GM23338 (cell line): ENCODE results near the gene MYL6. TPM values are rescaled to one million over a fixed set of nuclear protein-coding genes. Genes with fewer than 3 reads are reported as not detected.

Experiments used
- ATAC-seq: fragments of 200-7000 bp; cut with Tn5 transposase; 3 replicates; pipeline ENCODE4 v1.9.1; 2020
- DNase-seq: peaks from one replicate; pipeline ENCODE4 v3.0.0-alpha.2; 2015; ENCODE audit warnings: low spot score
- H2AFZ ChIP-seq: fragments of 200-600 bp; sonication (generic); 2 replicates; pipeline ENCODE4 v1.8.0; 2016; ENCODE audit warnings: antibody characterized with exemption, mild to moderate bottlenecking, moderate library complexity
- H3F3A ChIP-seq: fragments of 200-600 bp; sonication (generic); replicated peaks from 2 replicates; pipeline ENCODE4 v1.8.0; 2017; ENCODE audit warnings: antibody characterized with exemption, mixed run types, low read depth
- H3K27ac ChIP-seq: fragments of 200-600 bp; sonication (generic); 2 replicates; pipeline ENCODE4 v1.6.1; 2016; ENCODE audit warnings: low read depth
- H3K27me3 ChIP-seq: fragments of 200-600 bp; sonication (generic); 2 replicates; pipeline ENCODE4 v1.8.0; 2016; ENCODE audit warnings: mild to moderate bottlenecking, mixed run types, moderate library complexity; ENCODE audit not compliant: insufficient read depth
- H3K36me3 ChIP-seq: fragments of 200-600 bp; sonication (generic); 2 replicates; pipeline ENCODE4 v1.8.0; 2016; ENCODE audit warnings: mild to moderate bottlenecking; ENCODE audit not compliant: insufficient read depth
- H3K4me1 ChIP-seq: fragments of 200-600 bp; sonication (generic); 2 replicates; pipeline ENCODE4 v1.8.0; 2016; ENCODE audit warnings: mild to moderate bottlenecking, moderate library complexity; ENCODE audit not compliant: insufficient read depth
- H3K4me2 ChIP-seq: fragments of 200-600 bp; sonication (generic); 2 replicates; pipeline ENCODE4 v1.7.1; 2017; ENCODE audit warnings: mixed run types
- H3K4me3 ChIP-seq: fragments of 200-600 bp; sonication (generic); 2 replicates; pipeline ENCODE4 v1.6.1; 2016; ENCODE audit warnings: mixed run types
- H3K79me2 ChIP-seq: fragments of 200-600 bp; sonication (generic); replicated peaks from 2 replicates; pipeline ENCODE4 v1.8.0; 2017; ENCODE audit warnings: mild to moderate bottlenecking; ENCODE audit not compliant: insufficient read depth
- H3K9me2 ChIP-seq: fragments of 200-600 bp; sonication (generic); 2 replicates; pipeline ENCODE4 v1.8.0; 2017; ENCODE audit not compliant: insufficient read depth
- H4K20me1 ChIP-seq: fragments of 200-600 bp; sonication (generic); replicated peaks from 2 replicates; pipeline ENCODE4 v1.8.0; 2017; ENCODE audit warnings: mild to moderate bottlenecking; ENCODE audit not compliant: insufficient read depth
- H3K27ac Mint-ChIP-seq: 2 replicates; pipeline ENCODE4 v1.8.0; 2020; ENCODE audit warnings: inconsistent platforms, mild to moderate bottlenecking, moderate library complexity, mixed read lengths
- H3K27me3 Mint-ChIP-seq: 3 replicates; pipeline ENCODE4 v1.8.0; 2022; ENCODE audit warnings: low read depth, mild to moderate bottlenecking, moderate library complexity, mixed read lengths, inconsistent platforms; ENCODE audit not compliant: insufficient read depth, poor library complexity
- H3K36me3 Mint-ChIP-seq: 3 replicates; pipeline ENCODE4 v1.8.0; 2021; ENCODE audit warnings: low read depth, mild to moderate bottlenecking, inconsistent platforms, moderate library complexity, mixed read lengths
- H3K4me1 Mint-ChIP-seq: 3 replicates; pipeline ENCODE4 v1.8.0; 2020; ENCODE audit warnings: mild to moderate bottlenecking, inconsistent platforms, mixed read lengths
- H3K4me3 Mint-ChIP-seq: 3 replicates; pipeline ENCODE4 v1.8.0; 2021; ENCODE audit warnings: moderate library complexity, mild to moderate bottlenecking, inconsistent platforms, mixed read lengths
- H3K9me3 Mint-ChIP-seq: 3 replicates; pipeline ENCODE4 v1.8.0; 2020; ENCODE audit warnings: moderate library complexity, mild to moderate bottlenecking, inconsistent platforms, mixed read lengths
- CREB1 ChIP-seq: fragments of 250-450 bp; sonication (Bioruptor Pico); IDR thresholded peaks from 2 replicates; pipeline ENCODE4 v1.5.0; 2020; ENCODE audit warnings: low read depth, mild to moderate bottlenecking, moderate library complexity
- EZH2phosphoT487 ChIP-seq: fragments of 200-600 bp; sonication (generic); IDR thresholded peaks from one replicate; pipeline ENCODE4 v1.8.1; 2018; ENCODE audit warnings: antibody characterized with exemption; ENCODE audit not compliant: unreplicated experiment
- POLR2AphosphoS5 ChIP-seq: IDR thresholded peaks from 2 replicates; pipeline ENCODE4 v1.6.1; 2016; ENCODE audit warnings: antibody characterized with exemption, low read depth
- STAT1 ChIP-seq: IDR thresholded peaks from one replicate; pipeline ENCODE4 v1.6.1; 2016; ENCODE audit warnings: antibody characterized with exemption; ENCODE audit not compliant: unreplicated experiment
- ZNF114 ChIP-seq: fragments of 250-450 bp; sonication (Bioruptor Pico); IDR thresholded peaks from 2 replicates; pipeline ENCODE4 v1.5.0; 2020; ENCODE audit warnings: mild to moderate bottlenecking, moderate library complexity
- ZNF331 ChIP-seq: fragments of 250-450 bp; sonication (Bioruptor Pico); IDR thresholded peaks from 2 replicates; pipeline ENCODE4 v1.5.0; 2020; ENCODE audit warnings: low read depth, mild to moderate bottlenecking, moderate library complexity
- long read RNA-seq: library from polyadenylated mRNA; unstranded; transcript quantifications from one replicate; pipeline ENCODE4 v2.0.0, GENCODE V29; 2020; ENCODE audit not compliant: unreplicated experiment
- polyA plus RNA-seq: library from polyadenylated mRNA; unstranded; fragments of >200 nt; fragmentation: Nextera tagmentation; extraction: Ambion mirVana; gene quantifications from 2 replicates; pipeline ENCODE4 v1.2.1, GENCODE V29; 2016
- total RNA-seq: library from RNA; depleted of rRNA; stranded (reverse); fragments of >200 nt; shearing (Covaris generic); gene quantifications from 2 replicates; pipeline ENCODE4 v1.2.3, GENCODE V29; 2014; rRNA removed
- TF ChIP-seq, protein P1 (sequence below): IDR thresholded peaks from one replicate; pipeline ENCODE4 v1.6.1; 2018; ENCODE audit warnings: antibody characterized with exemption; ENCODE audit not compliant: unreplicated experiment
- TF ChIP-seq, protein P2 (sequence below), 2 experiments: fragments of 200-600 bp in 1 of 2; sonication (generic) in 1 of 2; conservative IDR thresholded peaks; 2 replicates each; pipeline versions ENCODE4 v1.5.1 to v1.6.1; 2016 to 2017; ENCODE audit warnings: antibody characterized with exemption in 2 of 2, low read depth in 2 of 2, mild to moderate bottlenecking in 2 of 2, moderate library complexity in 1 of 2

The MYL6 gene
- total RNA-seq: 1,092 and 1,271 TPM in 2 replicates
- polyA plus RNA-seq: 1,545 and 1,548 TPM in 2 replicates
- long read RNA-seq, transcript MYL6-207 (6 exons, 655 nt): major isoform, 449 of 582 reads
- long read RNA-seq, transcript MYL6-211 (5 exons, 528 nt): minor isoform, 16 of 582 reads
- long read RNA-seq, transcript MYL6-218 (7 exons, 901 nt): minor isoform, 5 of 582 reads
- long read RNA-seq, transcript MYL6-219 (5 exons, 1,438 nt): minor isoform, 5 of 582 reads
- long read RNA-seq, partial matches to known transcripts: 85 of 582 reads
- long read RNA-seq, other reads (novel, unspliced or antisense): 20 of 582 reads

DNA sequence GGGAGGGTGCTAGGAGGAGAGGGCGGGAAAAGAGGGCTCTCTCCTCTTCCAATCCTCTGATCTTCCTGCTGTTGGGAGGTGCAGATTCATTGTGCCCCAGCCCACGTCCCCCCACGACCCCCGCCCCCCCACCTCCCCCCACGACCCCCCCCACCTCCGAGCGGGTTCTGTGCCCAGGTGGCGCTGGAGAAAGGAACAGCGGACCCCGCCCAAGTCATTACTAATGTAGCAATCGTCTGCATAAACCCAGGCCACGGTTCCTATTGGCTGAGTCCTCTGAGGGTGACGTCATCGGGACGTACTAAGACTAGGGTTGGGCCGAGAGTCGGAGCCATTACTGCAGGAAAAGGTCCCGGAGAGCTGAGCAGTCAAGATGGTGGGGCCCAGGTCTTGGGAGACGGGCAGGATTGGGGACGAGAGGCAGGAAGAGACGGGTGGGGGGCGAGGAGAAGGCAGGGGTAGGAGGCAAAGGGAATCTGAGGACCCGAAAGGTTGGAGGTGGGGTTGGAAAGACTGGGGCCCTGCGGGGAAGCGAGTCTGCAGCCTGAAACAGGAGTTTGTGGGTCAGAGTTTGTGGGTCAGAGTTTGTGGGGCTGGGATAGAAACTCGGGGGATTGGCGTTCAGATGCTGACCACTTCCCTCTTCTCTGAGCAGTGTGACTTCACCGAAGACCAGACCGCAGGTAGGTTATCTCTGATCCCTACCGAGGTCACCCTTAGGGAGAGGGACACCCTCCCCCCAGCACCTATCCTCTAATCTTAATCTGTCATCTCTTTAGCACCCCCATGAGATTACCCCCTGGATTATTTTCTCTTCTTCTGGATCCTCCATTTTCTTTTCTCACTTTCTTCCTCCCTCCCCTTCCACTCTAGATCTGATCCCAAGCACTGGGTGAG, at the start of gene MYL6:
TSS of gene MYL6 (plus strand) at position 331 of the 897 bp plus-strand sequence. CDS start at position 374, 43 bp downstream.
- Histone ChIP-seq H3K4me1 (peaks cover 49% of the 10 kb centered on the region), H3K4me2 (peak within 1 kb of the TSS; percentile 91), H2AFZ (0 out of 2 replicates have a peak within 1 kb of the TSS, but pooled peaks have one; percentile 16), H3K27ac (peak within 1 kb of the TSS; percentile 98), H3K79me2 (peaks cover 37% of the 10 kb centered on the region), H3K27me3 (no peaks in the 10 kb centered on the region), H3F3A (peaks cover 39% of the 10 kb centered on the region), H4K20me1 (peaks cover 15% of the 10 kb centered on the region), H3K9me2 (no peaks in the 10 kb centered on the region), H3K36me3 (peaks cover 29% of the 10 kb centered on the region), H3K4me3 (peak within 1 kb of the TSS; percentile 84)
- H3K4me3 Mint-ChIP-seq: peak within 1 kb of the TSS; percentile 92
- peaks cover 62% of the 10 kb centered on the region for H3K4me1 Mint-ChIP-seq
- no peak for TF ChIP-seq STAT1
- peak; percentile 98 for TF ChIP-seq CREB1 (CRISPR knock-in tag)
- peak; percentile 100 for TF ChIP-seq POLR2AphosphoS5
- DNase-seq: peak; percentile 100
- H3K27ac Mint-ChIP-seq: peak within 1 kb of the TSS; percentile 99
- peaks cover 47% of the 10 kb centered on the region for H3K27me3 Mint-ChIP-seq
- H3K36me3 Mint-ChIP-seq: peaks cover 70% of the 10 kb centered on the region
- H3K9me3 Mint-ChIP-seq: no peaks in the 10 kb centered on the region; the same call in none of the 3 replicates
- peak; percentile 62 for ATAC-seq

DNA sequence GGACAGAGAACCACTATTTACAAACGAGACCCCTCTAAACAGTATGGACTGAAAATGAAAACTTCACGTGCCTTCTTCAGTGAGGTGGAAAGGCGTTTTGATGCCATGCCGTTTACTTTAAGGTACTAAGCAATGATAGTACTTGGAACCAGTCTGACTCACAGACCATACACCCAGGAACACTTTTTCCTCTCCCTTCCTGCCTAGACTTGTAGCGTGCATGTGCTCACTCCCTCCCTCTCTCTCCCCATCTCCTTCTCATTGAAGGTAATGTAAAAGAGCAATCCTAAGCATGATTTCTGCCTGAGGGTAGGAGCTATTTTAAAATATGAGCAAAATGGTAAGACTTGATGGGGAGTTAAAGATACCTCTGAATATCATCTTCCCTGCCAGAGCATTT, 47.6 kb upstream of the MYL6 start:
- Histone ChIP-seq H4K20me1 (peaks cover 19% of the 10 kb centered on the region), H3K79me2 (peaks cover 25% of the 10 kb centered on the region), H3F3A (peaks cover 56% of the 10 kb centered on the region), H3K4me2 (no peak overlapping the region), H3K27ac (no peak overlapping the region), H3K36me3 (peaks cover 51% of the 10 kb centered on the region), H2AFZ (no peak overlapping the region), H3K27me3 (no peaks in the 10 kb centered on the region), H3K9me2 (no peaks in the 10 kb centered on the region), H3K4me3 (no peak overlapping the region), H3K4me1 (peaks cover 12% of the 10 kb centered on the region)
- Mint-ChIP-seq H3K4me3 (no peak overlapping the region; the same call in 2 of the 3 replicates), H3K27me3 (peaks cover 3% of the 10 kb centered on the region), H3K4me1 (peaks cover 17% of the 10 kb centered on the region), H3K27ac (no peak overlapping the region), H3K36me3 (peaks cover 87% of the 10 kb centered on the region), H3K9me3 (no peaks in the 10 kb centered on the region)
- DNase-seq: no peak
- TF ChIP-seq, protein P1, sequence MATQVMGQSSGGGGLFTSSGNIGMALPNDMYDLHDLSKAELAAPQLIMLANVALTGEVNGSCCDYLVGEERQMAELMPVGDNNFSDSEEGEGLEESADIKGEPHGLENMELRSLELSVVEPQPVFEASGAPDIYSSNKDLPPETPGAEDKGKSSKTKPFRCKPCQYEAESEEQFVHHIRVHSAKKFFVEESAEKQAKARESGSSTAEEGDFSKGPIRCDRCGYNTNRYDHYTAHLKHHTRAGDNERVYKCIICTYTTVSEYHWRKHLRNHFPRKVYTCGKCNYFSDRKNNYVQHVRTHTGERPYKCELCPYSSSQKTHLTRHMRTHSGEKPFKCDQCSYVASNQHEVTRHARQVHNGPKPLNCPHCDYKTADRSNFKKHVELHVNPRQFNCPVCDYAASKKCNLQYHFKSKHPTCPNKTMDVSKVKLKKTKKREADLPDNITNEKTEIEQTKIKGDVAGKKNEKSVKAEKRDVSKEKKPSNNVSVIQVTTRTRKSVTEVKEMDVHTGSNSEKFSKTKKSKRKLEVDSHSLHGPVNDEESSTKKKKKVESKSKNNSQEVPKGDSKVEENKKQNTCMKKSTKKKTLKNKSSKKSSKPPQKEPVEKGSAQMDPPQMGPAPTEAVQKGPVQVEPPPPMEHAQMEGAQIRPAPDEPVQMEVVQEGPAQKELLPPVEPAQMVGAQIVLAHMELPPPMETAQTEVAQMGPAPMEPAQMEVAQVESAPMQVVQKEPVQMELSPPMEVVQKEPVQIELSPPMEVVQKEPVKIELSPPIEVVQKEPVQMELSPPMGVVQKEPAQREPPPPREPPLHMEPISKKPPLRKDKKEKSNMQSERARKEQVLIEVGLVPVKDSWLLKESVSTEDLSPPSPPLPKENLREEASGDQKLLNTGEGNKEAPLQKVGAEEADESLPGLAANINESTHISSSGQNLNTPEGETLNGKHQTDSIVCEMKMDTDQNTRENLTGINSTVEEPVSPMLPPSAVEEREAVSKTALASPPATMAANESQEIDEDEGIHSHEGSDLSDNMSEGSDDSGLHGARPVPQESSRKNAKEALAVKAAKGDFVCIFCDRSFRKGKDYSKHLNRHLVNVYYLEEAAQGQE: no peak
- TF ChIP-seq ZNF331 (CRISPR knock-in tag) (no peak), POLR2AphosphoS5 (no peak), CREB1 (CRISPR knock-in tag) (no peak), ZNF114 (CRISPR knock-in tag) (no peak), EZH2phosphoT487 (no peak), STAT1 (no peak)
- TF ChIP-seq, protein P2, sequence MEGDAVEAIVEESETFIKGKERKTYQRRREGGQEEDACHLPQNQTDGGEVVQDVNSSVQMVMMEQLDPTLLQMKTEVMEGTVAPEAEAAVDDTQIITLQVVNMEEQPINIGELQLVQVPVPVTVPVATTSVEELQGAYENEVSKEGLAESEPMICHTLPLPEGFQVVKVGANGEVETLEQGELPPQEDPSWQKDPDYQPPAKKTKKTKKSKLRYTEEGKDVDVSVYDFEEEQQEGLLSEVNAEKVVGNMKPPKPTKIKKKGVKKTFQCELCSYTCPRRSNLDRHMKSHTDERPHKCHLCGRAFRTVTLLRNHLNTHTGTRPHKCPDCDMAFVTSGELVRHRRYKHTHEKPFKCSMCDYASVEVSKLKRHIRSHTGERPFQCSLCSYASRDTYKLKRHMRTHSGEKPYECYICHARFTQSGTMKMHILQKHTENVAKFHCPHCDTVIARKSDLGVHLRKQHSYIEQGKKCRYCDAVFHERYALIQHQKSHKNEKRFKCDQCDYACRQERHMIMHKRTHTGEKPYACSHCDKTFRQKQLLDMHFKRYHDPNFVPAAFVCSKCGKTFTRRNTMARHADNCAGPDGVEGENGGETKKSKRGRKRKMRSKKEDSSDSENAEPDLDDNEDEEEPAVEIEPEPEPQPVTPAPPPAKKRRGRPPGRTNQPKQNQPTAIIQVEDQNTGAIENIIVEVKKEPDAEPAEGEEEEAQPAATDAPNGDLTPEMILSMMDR (conservative IDR thresholded peaks at IDR 0.05; ENCODE audit: low read depth in 2 of 2): no peak
- no peak for ATAC-seq
